ENCODE measurements around the gene PCP4L1.

- TF ChIP-seq CTCF (IDR thresholded peaks at IDR 0.05; ENCODE audit: poor library complexity) (no peak), EZH2 (IDR thresholded peaks at IDR 0.05; ENCODE audit: borderline replicate concordance) (no peak), EZH2phosphoT487 (IDR thresholded peaks at IDR 0.05; ENCODE audit: low read depth, severe bottlenecking, unreplicated experiment) (no peak)
Measured at GRCh38 chr1:161226759-161227158, 31.8 kb upstream of the PCP4L1 start.

Measured in hepatocyte (in vitro differentiated cells).